GM18526 (cell line): Measurements from ENCODE around the gene IRF2BP1.

Experiments used
- POLR2A ChIP-seq: IDR thresholded peaks from 3 replicates; pipeline ENCODE4 v1.6.1; 2011; ENCODE audit not compliant: insufficient read length; ENCODE audit errors: extremely low read depth

IRF2BP1 gene

DNA sequence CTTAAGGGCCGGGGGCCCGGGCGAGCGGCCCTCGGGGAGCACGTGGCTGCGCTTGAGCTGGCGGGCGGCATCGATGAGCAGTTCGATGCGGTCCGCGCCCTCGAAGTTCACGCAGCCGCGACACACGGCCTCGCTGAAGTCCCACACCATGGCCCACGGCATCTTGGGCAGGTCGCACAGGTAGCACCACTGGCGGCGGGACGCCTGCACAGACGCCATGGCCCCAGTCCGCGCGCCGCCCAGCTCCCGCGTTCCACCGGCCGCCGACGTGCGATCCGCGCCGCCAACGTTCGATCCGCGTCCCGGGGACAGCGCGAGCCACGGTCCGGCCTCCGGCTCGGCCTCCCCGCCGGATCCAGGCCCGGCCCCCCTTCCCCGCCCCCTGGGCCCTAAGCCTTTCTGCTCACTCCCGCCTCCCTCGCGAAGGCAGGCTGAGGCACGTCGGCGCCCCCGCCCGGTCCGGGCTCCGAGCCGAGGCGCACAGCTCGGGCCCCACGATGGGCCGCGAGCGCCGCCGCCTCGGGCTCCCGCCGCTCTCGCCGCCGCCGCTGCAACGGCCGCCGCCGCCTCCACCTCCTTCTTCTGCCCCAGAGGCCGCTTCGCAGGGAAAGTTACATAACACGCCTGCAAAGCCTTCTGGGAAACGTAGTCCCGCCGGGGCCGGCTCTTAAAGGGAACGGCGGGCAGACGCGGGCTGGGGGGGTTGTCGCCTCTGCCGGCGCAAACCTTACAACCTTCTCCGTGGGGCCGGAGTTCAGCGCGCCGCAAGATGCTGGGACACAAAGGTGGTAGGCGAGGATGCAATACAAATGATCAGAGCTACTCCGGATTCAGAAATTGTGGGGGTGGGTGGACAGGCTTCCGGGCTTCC lies at the start of gene IRF2BP1:
Gene IRF2BP1, minus strand, starts transcription at position 586 of the 871 bp plus-strand sequence. Its CDS starts 367 bp downstream, at position 219.
- peak; percentile 55 for TF ChIP-seq POLR2A

DNA sequence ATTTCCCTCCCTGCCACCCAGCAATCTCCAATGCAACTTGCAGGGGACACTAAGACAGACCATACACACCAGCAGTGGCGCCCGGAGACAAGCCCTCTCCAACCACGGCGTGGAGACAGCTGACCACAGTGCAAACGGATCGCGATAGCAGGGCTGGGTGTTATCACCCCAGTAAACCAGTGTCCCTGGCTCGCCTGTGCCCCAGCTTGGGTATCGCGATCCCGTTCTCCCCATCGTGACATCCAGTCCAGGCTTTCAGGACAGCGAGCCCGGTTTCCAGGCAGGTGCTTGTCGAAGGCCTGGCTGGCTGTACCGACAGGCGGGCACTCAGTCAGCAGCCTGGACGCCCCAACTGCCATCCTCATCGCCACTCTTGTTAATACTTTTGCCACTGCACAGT lies 49.3 kb upstream of the IRF2BP1 start:
- no peak for TF ChIP-seq POLR2A

DNA sequence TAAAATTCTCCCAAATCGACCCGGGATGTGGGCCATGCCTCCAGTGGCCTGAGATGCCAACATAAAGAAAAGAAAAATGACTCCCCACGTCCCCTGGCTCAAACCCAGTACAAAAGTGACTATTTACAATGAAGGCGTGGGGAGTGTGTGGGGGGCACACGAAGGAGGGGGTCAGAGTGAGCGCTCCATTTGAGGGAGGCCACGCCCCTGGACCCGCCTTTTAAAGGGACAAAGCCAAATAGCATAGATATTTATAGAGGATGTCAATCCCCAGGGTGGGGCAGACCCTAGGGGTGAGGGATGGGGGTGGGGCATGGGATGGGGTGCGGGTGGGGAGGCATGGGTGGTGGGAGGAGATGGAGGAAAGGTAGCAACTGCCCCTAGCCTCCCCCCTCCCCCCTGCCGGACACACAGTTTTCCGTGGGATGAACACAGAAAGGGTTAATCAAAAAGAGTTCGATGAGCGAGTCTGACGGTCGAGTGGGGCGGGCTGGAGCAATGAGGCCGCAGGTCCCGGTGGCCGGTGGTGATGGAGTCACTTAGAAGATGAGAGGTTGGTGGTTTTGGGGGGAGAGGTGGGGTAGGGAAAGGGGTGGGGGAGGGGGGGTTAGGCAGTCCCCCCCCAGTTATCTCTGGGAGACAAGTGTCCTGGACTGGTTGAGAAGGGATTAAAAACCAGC lies 48.8 kb upstream of the IRF2BP1 start:
- TF ChIP-seq POLR2A: no peak

- TF ChIP-seq POLR2A: no peak
Observed at GRCh38 chr19:45933759-45934158, 47.8 kb upstream of the IRF2BP1 start.

- TF ChIP-seq POLR2A: no peak
Observed at GRCh38 chr19:45931055-45931454, 45.1 kb upstream of the IRF2BP1 start.

- no peak for TF ChIP-seq POLR2A
Observed at GRCh38 chr19:45929247-45929646, 43.3 kb upstream of the IRF2BP1 start.

DNA sequence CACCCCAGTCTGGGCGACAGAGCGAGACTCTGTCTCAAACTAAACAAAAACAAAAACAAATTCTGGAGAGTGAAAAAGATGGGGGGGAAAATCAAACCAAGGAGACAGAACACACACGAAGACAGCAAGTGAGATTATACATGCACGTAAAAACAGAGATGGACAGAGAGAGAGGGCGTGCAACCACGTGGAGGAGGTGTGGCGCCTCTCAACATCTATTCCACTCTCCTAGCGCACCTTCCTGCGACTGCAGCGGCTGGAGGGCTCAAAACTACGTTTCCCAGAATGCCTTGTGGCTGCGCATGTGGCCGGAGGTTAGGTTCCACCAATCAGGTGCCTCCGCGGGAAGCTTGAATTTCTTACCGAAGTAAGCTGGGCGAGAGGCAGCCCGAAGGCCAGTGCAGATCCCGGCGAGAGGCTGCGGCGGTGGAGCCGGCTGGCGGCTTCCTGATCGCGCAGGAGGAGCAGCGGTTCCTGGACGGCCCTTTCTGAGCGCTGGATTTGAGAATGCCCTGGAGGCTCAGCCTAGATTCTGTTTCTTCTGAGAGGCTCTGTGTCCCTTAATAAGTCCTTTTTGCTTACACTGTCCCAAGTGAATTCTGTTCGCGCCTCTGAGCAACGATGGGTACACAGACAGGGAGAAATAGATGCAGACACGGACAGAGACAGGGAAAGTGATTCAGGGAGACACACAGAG lies 41.8 kb upstream of the IRF2BP1 start:
- TF ChIP-seq POLR2A: peak; percentile 53

- no peak for TF ChIP-seq POLR2A
Observed at GRCh38 chr19:45924891-45925447, 39.0 kb upstream of the IRF2BP1 start.

- no peak for TF ChIP-seq POLR2A
Observed at GRCh38 chr19:45922281-45922680, 36.3 kb upstream of the IRF2BP1 start.

DNA sequence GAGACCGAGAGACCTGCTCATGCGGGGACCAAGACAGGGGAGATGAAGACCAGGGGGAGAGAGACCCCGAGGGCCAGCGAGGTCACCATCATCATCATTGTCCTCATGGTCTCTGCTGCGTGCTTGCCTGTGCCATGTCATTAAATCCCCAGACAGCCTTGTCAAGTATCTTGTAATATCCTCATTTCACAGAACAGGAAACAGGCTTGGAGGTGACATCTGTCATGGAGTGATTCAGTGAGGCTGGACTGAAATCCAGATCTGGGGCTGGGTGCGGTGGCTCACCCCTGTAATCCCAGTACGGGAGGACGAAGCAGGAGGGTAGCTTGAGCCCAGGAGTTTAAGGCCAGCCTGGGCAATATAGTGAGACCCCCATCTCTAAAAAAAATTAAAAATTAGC lies 34.5 kb upstream of the IRF2BP1 start:
- TF ChIP-seq POLR2A: no peak

- TF ChIP-seq POLR2A: no peak
Observed at GRCh38 chr19:45919678-45920077, 33.7 kb upstream of the IRF2BP1 start.

GRCh38 chr19:45918721-45919120 lies 32.8 kb upstream of the IRF2BP1 start:
- TF ChIP-seq POLR2A: no peak

- TF ChIP-seq POLR2A: no peak
Observed at GRCh38 chr19:45917421-45918091, 31.6 kb upstream of the IRF2BP1 start.

- TF ChIP-seq POLR2A: no peak
Observed at GRCh38 chr19:45913874-45914830, 28.2 kb upstream of the IRF2BP1 start, which contains the start of gene NANOS2. TSS of gene NANOS2 (minus strand) at chr19:45914778. CDS start at chr19:45914693, 85 bp downstream.
